Activated gamma-delta T cell treated with anti-CD3 and anti-CD28 coated beads, Interleukin-2, amount 50 U/mL, for 16 hours (primary cell): ENCODE results near the gene PARD3.
"Not testable (repeated sequence)": the region's sequence is repeated elsewhere in the genome, so short reads cannot be mapped to it uniquely, and the experiment has no call there.

Experiments used
- DNase-seq: peaks from one replicate; pipeline ENCODE4 v3.0.0-alpha.2; 2020; ENCODE audit warnings: low read depth

The PARD3 gene

GRCh38 chr10:34797155-34797554, 17.9 kb downstream of the PARD3 start:
- DNase-seq = no peak

- no peak for DNase-seq
These were observed 19.0 kb downstream of the PARD3 start for GRCh38 chr10:34796133-34796532.

GRCh38 chr10:34795334-34795733, 19.8 kb downstream of the PARD3 start:
- DNase-seq = no peak

GRCh38 chr10:34794835-34795234, 20.3 kb downstream of the PARD3 start:
- no peak for DNase-seq

- DNase-seq = not testable (repeated sequence)
These were observed 21.5 kb downstream of the PARD3 start for GRCh38 chr10:34793581-34793980.

- DNase-seq = no peak
These were observed 22.2 kb downstream of the PARD3 start for GRCh38 chr10:34792881-34793280.

- no peak for DNase-seq
These were observed 23.1 kb downstream of the PARD3 start for GRCh38 chr10:34791947-34792346.

GRCh38 chr10:34791228-34791627, 23.9 kb downstream of the PARD3 start:
- no peak for DNase-seq

GRCh38 chr10:34789966-34790506, 25.1 kb downstream of the PARD3 start:
- DNase-seq = no peak

GRCh38 chr10:34786464-34786863, 28.6 kb downstream of the PARD3 start:
- no peak for DNase-seq

- DNase-seq = no peak
These were observed 33.4 kb downstream of the PARD3 start for GRCh38 chr10:34781711-34782110.

GRCh38 chr10:34780818-34781380, 34.2 kb downstream of the PARD3 start:
- no peak for DNase-seq

GRCh38 chr10:34778237-34778636, 36.9 kb downstream of the PARD3 start:
- no peak for DNase-seq

GRCh38 chr10:34776090-34776690, 38.9 kb downstream of the PARD3 start:
- DNase-seq = no peak

GRCh38 chr10:34775044-34775637, 40.0 kb downstream of the PARD3 start:
- DNase-seq = no peak

- DNase-seq = no peak
These were observed 41.2 kb downstream of the PARD3 start for GRCh38 chr10:34773636-34774630.

GRCh38 chr10:34771525-34771924, 43.6 kb downstream of the PARD3 start:
- DNase-seq = no peak

GRCh38 chr10:34771106-34771505, 44.0 kb downstream of the PARD3 start:
- DNase-seq = no peak

- DNase-seq = no peak
These were observed 45.2 kb downstream of the PARD3 start for GRCh38 chr10:34769899-34770298.

GRCh38 chr10:34768972-34769330, 46.1 kb downstream of the PARD3 start:
- DNase-seq = no peak

GRCh38 chr10:34768261-34768971, 46.7 kb downstream of the PARD3 start:
- DNase-seq = no peak
